ENCODE data around the gene CRYBB1.

GRCh38 chr22:26620197-26620596 is 2.4 kb upstream of the CRYBB1 start:
- TF ChIP-seq CTCF (IDR thresholded peaks at IDR 0.05) (no peak), POLR2A (IDR thresholded peaks at IDR 0.05) (no peak)
